GM12875 (cell line): Measurements from ENCODE around the gene POLA1.

Experiments used
- H3K4me3 ChIP-seq: one replicate; pipeline ENCODE4 v1.5.1; 2011; ENCODE audit warnings: low read depth, low read length, control low read depth
- CTCF ChIP-seq: IDR thresholded peaks from 2 replicates; pipeline ENCODE4 v1.5.1; 2011; ENCODE audit warnings: low read depth, mild to moderate bottlenecking, control low read depth, inconsistent platforms, low read length, moderate library complexity, borderline replicate concordance; ENCODE audit not compliant: insufficient read depth

POLA1 gene

GRCh38 chrX:24672701-24673190, 21.0 kb upstream of the POLA1 start:
- TF ChIP-seq CTCF, result no peak

GRCh38 chrX:24673424-24673823, 20.3 kb upstream of the POLA1 start:
- no peak for TF ChIP-seq CTCF
- H3K4me3 ChIP-seq, result no peak overlapping the region

More at GRCh38 chrX:24672701-24673190, 21.0 kb upstream of the POLA1 start:
- H3K4me3 ChIP-seq, result no peak overlapping the region

- no peak overlapping the region for H3K4me3 ChIP-seq
- peak; percentile 53; the same call in 1 of the 2 replicates for TF ChIP-seq CTCF
Observed at GRCh38 chrX:24676403-24677024, 17.2 kb upstream of the POLA1 start.

GRCh38 chrX:24682739-24683432, 10.8 kb upstream of the POLA1 start:
- no peak for TF ChIP-seq CTCF
- no peak overlapping the region for H3K4me3 ChIP-seq

GRCh38 chrX:24684048-24684447, 9.7 kb upstream of the POLA1 start:
- TF ChIP-seq CTCF, result no peak

GRCh38 chrX:24692305-24692704, 1.4 kb upstream of the POLA1 start:
- TF ChIP-seq CTCF, result no peak

More at GRCh38 chrX:24684048-24684447, 9.7 kb upstream of the POLA1 start:
- H3K4me3 ChIP-seq, result no peak overlapping the region

GRCh38 chrX:24694825-24695224, 1.1 kb downstream of the POLA1 start:
- TF ChIP-seq CTCF, result no peak
- peak overlapping the region; percentile 76 for H3K4me3 ChIP-seq

More at GRCh38 chrX:24692305-24692704, 1.4 kb upstream of the POLA1 start:
- H3K4me3 ChIP-seq, result no peak overlapping the region
